ENCODE measurements around the gene PLB1.

DNA sequence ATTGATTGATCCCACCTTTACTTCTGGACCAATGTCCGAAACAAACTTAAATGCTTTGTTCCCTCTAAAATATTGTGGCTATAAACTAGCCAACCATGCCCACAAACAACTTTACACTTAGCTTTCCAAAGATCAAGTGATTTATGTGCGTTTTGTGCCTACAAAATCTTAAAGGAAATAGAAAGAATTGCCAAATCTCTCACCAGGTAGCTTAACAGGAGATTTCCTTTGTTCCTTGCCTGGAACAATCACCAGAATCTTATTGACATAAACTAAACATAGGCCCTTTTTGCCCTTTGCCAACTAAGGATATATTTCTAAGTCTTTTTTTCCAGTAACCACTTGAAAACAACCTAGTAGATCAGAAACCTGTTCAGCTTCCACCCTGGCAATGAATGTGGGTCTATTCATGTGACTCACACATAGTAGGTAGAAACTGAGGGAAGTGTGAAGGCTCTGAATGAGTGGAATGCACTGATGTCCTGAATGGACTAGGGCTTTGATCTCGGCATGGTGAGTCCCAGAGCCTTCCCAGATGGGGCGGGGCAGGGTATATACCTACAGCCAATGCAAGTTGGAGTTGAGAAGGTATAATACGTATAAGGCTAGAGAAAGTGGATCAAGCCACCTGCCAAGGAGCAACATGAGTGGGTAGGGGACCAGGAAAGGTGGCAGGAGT, 161.2 kb downstream of the PLB1 start:
- no peak for TF ChIP-seq TAF1 (IDR thresholded peaks at IDR 0.05; ENCODE audit: low read depth, low read length)
- TF ChIP-seq POLR2AphosphoS5 (IDR thresholded peaks at IDR 0.05; ENCODE audit: low read depth, low read length) = no peak
- no peak for TF ChIP-seq POLR2A (IDR thresholded peaks at IDR 0.05; ENCODE audit: low read depth, low read length)
- no peak for TF ChIP-seq POU2F2 (IDR thresholded peaks at IDR 0.05; ENCODE audit: low read depth, low read length)
- TF ChIP-seq PAX5 (IDR thresholded peaks at IDR 0.05; ENCODE audit: insufficient read depth, low read length, severe bottlenecking) = no peak
- TF ChIP-seq SPI1 (IDR thresholded peaks at IDR 0.05; ENCODE audit: low read depth, low read length) = no peak

Data from GM12891 (cell line).